GM11168 (cell line): ENCODE measurements around the gene CACNG4.

Source experiments
- in situ Hi-C: fragments of 300-500 bp; cut with MboI; formaldehyde crosslinking; loops from one replicate; pipeline ENCODE4 v1.12.0; 2022; ENCODE audit warnings: low sequenced_read_pairs; ENCODE audit not compliant: unreplicated experiment

The CACNG4 gene

GRCh38 chr17:67013891-67014290 is 49.4 kb downstream of the CACNG4 start:
- in situ Hi-C loops, result no loop called here

- in situ Hi-C loops, result no loop called here
Measured at GRCh38 chr17:67015001-67015400, 50.5 kb downstream of the CACNG4 start.

GRCh38 chr17:67016039-67016762 is 51.7 kb downstream of the CACNG4 start:
- in situ Hi-C loops, result no loop called here

- in situ Hi-C loops, result no loop called here
Measured at GRCh38 chr17:67017910-67018309, 53.4 kb downstream of the CACNG4 start.

- in situ Hi-C loops, result no loop called here
Measured at GRCh38 chr17:67018471-67019434, 54.2 kb downstream of the CACNG4 start.

- in situ Hi-C loops, result no loop called here
Measured at GRCh38 chr17:67019809-67020208, 55.3 kb downstream of the CACNG4 start.

- in situ Hi-C loops, result no loop called here
Measured at GRCh38 chr17:67020293-67020766, 55.8 kb downstream of the CACNG4 start.

GRCh38 chr17:67021196-67021595 is 56.7 kb downstream of the CACNG4 start:
- in situ Hi-C loops, result no loop called here

GRCh38 chr17:67021743-67022450 is 57.4 kb downstream of the CACNG4 start:
- in situ Hi-C loops, result no loop called here

GRCh38 chr17:67022451-67022810 is 57.9 kb downstream of the CACNG4 start:
- in situ Hi-C loops, result no loop called here

GRCh38 chr17:67024736-67025135 is 60.2 kb downstream of the CACNG4 start:
- in situ Hi-C loops, result no loop called here

- in situ Hi-C loops, result no loop called here
Measured at GRCh38 chr17:67025216-67025792, 60.8 kb downstream of the CACNG4 start.

GRCh38 chr17:67026341-67026740 is 61.8 kb downstream of the CACNG4 start:
- in situ Hi-C loops, result no loop called here

- in situ Hi-C loops, result no loop called here
Measured at GRCh38 chr17:67027031-67027628, 62.6 kb downstream of the CACNG4 start.

GRCh38 chr17:67030641-67031040 is 66.1 kb downstream of the CACNG4 start:
- in situ Hi-C loops, result no loop called here

- in situ Hi-C loops, result no loop called here
Measured at GRCh38 chr17:67032382-67032781, 67.9 kb downstream of the CACNG4 start.

- in situ Hi-C loops, result no loop called here
Measured at GRCh38 chr17:67032985-67033384, 68.5 kb downstream of the CACNG4 start.

- in situ Hi-C loops, result no loop called here
Measured at GRCh38 chr17:67033613-67034012, 69.1 kb downstream of the CACNG4 start.

GRCh38 chr17:67035131-67036083 is 70.9 kb downstream of the CACNG4 start:
- in situ Hi-C loops, result no loop called here
